ENCODE data around the gene MAN2A1.

- TF ChIP-seq PRDM10 (tag by site-specific recombination; IDR thresholded peaks at IDR 0.05) (no peak), CTCF (tag by site-specific recombination; IDR thresholded peaks at IDR 0.05) (no peak), ZNF24 (tag by site-specific recombination; IDR thresholded peaks at IDR 0.05) (no peak), PATZ1 (tag by site-specific recombination; IDR thresholded peaks at IDR 0.05) (no peak), ZNF10 (tag by site-specific recombination; IDR thresholded peaks at IDR 0.05) (no peak), ZNF391 (tag by site-specific recombination; IDR thresholded peaks at IDR 0.05; ENCODE audit: borderline replicate concordance, low read depth) (no peak), ZNF398 (tag by site-specific recombination; IDR thresholded peaks at IDR 0.05) (no peak), ZNF521 (tag by site-specific recombination; IDR thresholded peaks at IDR 0.05) (no peak), ZNF623 (tag by site-specific recombination; IDR thresholded peaks at IDR 0.05) (no peak), ZNF510 (tag by site-specific recombination; IDR thresholded peaks at IDR 0.05; ENCODE audit: insufficient replicate concordance) (no peak), BCL6B (tag by site-specific recombination; IDR thresholded peaks at IDR 0.05) (no peak)
These were observed 69.6 kb downstream of the MAN2A1 start for GRCh38 chr5:109759306-109759705.
